GM21786 (cell line): ENCODE measurements around the gene ARSB.

ENCODE experiments used
- ATAC-seq: cut with Tn5 transposase; IDR thresholded peaks from one replicate; pipeline ENCODE4 v1.9.1; 2021; ENCODE audit not compliant: unreplicated experiment

ARSB gene

GRCh38 chr5:78985116-78985724, at the start of gene ARSB:
TSS of gene ARSB (minus strand) at chr5:78985310. CDS start at chr5:78985248, 62 bp downstream.
- peak; percentile 33 for ATAC-seq

- ATAC-seq, result no peak
Measured at GRCh38 chr5:79032782-79033181, 47.7 kb upstream of the ARSB start.

GRCh38 chr5:79032031-79032695, 47.1 kb upstream of the ARSB start:
- no peak for ATAC-seq

- no peak for ATAC-seq
Measured at GRCh38 chr5:79031485-79031867, 46.4 kb upstream of the ARSB start.

- ATAC-seq, result no peak
Measured at GRCh38 chr5:79030663-79031484, 45.8 kb upstream of the ARSB start.

GRCh38 chr5:79025054-79025472, 40.0 kb upstream of the ARSB start:
- ATAC-seq, result no peak

- no peak for ATAC-seq
Measured at GRCh38 chr5:79023947-79024346, 38.8 kb upstream of the ARSB start.

- ATAC-seq, result no peak
Measured at GRCh38 chr5:79023348-79023747, 38.2 kb upstream of the ARSB start.

GRCh38 chr5:79022771-79023170, 37.7 kb upstream of the ARSB start:
- no peak for ATAC-seq

GRCh38 chr5:79021753-79022152, 36.6 kb upstream of the ARSB start:
- ATAC-seq, result no peak

GRCh38 chr5:79020861-79021561, 35.9 kb upstream of the ARSB start:
- ATAC-seq, result no peak

GRCh38 chr5:79014631-79015030, 29.5 kb upstream of the ARSB start:
- no peak for ATAC-seq

GRCh38 chr5:79011869-79012268, 26.8 kb upstream of the ARSB start:
- no peak for ATAC-seq

GRCh38 chr5:79011219-79011836, 26.2 kb upstream of the ARSB start:
- ATAC-seq, result no peak

GRCh38 chr5:79008362-79008761, 23.3 kb upstream of the ARSB start:
- ATAC-seq, result no peak

- no peak for ATAC-seq
Measured at GRCh38 chr5:79007872-79008271, 22.8 kb upstream of the ARSB start.

- no peak for ATAC-seq
Measured at GRCh38 chr5:79005936-79006631, 21.0 kb upstream of the ARSB start.

- ATAC-seq, result no peak
Measured at GRCh38 chr5:79005151-79005550, 20.0 kb upstream of the ARSB start.

- no peak for ATAC-seq
Measured at GRCh38 chr5:79002374-79002773, 17.3 kb upstream of the ARSB start.

- no peak for ATAC-seq
Measured at GRCh38 chr5:79001471-79001870, 16.4 kb upstream of the ARSB start.
